Right renal cortex interstitium (tissue), 3 donors: Measurements from ENCODE around the gene PSD4. TPM values are rescaled to one million over a fixed set of nuclear protein-coding genes. Genes with fewer than 3 reads are reported as not detected.

Experiments
- DNase-seq, 3 donors: peaks; one replicate each; pipeline ENCODE4 v3.0.0-alpha.2; 2013; ENCODE audit warnings: low read depth in 3 of 3, low spot score in 2 of 3
- polyA plus RNA-seq, 3 donors: library from polyadenylated mRNA; unstranded; fragments of 120-200 nt; gene quantifications; one replicate each; pipeline ENCODE4 v1.2.1, GENCODE V29; 2013; ENCODE audit not compliant: insufficient read length in 3 of 3

PSD4 gene
- polyA plus RNA-seq, 3 donors: 8.2 to 10.9 (median 9.7) TPM

DNA sequence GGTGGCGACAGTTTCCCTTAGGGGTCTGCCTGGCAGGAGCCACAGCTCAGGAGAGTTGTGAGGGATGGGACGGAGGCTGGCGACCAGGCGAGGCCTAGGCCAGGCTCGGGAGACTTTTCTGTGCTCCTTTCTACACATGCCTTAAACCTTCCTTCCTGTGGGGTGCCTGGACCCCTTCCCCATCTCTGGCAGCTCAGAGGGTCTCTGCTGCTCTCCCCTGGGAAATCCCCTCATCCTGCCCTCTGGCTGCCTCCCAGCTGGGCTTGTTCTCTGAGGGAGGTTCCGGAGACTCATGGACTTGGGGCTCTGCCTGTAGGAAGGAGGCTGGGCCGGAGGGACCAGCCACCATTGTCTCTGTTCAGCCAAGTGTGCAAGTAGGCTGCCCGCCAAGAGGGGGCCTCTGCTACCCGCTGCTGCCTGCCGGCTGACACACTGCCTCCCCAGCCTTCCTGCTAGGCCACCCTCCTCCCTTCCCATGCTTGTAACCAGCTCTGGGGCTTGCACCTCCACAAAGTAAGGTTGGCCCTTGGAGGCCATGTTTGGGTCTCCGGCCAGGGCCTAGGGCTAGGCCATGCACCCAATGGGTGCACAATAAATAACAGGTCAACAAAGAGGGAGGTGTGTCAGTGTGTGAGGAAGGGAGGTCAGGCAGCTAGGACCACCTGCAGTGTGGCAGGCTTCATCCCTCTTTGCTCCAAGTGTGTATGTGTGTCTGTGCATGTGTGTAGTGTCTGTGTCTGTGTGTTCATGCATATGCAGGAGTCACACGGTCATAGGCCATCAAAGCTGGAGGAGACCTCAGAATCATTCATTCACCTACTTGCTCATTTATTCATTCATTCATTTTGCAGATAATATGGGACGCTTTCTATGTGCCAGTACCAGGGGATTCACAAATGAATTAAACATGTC, 28.8 kb downstream of the PSD4 start:
- DNase-seq: no peak

DNA sequence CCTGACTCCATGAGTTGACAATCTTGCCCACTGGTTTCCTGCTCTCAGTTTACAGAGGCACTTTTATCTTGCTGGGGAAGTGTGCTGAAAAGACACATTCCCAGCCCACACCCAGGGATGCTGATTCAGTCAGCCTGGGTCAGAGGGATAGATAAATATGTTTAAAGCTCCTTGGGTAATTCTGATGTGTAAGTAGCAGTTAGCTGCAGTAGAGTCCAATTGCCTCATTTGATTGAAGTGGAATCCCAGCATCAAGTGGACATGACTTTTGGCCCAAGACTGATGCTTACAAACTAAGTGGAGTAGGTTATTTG, 29.4 kb downstream of the PSD4 start:
- no peak for DNase-seq

DNA sequence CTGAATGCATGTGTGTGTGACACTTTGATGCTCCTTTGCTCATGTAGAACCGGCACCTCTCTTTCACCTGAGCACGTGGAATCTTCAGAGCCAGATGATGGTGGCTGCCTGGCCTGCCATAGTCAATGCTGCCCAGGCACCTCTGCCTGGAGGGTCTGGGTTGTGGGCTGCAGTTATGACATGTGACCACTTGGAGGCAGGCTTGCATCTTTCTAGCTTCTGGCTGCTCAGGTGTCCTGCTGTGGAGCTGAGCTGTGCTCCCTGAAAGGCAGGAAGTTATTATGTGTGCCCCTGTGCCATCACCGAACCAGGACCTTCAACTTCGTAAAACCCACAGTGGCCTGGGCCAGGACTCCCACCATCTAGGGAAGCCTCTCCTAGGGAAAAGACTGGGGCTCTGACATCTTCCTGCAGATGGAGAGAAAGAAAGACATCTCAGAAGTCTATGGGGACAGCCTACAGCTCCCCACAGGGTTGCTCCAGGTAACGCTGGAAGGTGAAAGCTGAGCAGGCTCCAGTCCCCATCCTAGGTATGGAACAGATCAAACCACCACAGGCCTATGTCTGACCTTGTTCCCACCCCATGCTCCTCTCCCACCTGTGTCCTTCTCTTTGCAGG, 30.2 kb downstream of the PSD4 start:
- no peak for DNase-seq

DNA sequence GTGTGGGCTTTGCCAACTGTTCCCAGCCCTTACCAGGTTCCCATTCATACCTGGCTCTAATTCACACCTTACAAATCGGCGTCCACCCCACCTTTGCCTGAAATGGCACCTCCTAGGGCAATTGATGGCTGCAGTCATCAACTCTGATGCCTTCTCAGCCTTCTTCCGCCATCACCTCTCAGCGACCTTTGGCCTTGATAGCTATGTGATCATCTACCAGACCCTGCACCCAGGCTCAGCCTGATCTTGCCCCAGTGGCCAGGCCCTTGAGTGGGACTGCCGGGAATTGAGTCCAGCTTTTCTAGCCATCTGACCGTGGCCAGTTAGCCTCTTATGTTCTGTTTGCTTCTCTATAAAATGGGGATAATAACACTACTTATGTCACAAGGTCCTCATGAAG, 32.5 kb downstream of the PSD4 start:
- DNase-seq: no peak

DNA sequence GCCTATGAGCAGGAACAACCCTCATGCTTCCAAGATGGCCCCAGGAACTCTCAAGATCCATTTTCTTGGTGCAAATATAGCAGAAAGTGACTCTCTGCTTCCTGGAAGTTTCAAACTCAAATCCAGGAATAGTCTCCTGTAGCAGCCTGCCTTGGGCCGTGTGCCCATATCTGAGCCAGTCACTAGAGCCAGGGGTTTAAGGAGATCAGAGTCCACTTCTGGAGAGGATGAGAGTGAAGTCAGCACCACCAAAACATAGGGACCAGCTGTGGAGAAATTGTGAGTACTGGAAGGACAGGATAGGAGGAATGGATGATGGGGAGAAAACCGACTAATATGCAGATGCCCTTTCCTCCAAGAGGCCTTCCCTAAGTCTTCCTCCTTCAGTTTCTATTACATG, 33.2 kb downstream of the PSD4 start:
- no peak for DNase-seq

DNA sequence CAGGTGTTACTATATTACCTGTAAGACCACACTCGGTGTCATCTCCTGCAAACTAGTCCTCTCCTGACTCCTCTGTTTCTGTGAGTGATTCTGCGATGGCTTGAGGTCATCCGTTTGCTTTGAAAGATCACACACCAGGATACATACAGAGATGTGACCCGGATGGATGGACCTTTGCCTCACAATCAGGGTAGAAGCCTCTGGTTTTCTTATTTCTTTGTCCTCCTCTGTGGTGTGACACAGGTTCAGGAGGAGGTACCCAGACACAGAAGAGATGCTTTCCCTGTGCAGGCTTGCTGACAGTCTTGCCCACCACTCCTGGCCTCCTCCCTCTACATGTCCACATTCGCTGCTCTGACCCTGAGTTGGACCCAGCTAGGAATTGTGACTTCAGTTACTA, 34.6 kb downstream of the PSD4 start:
- DNase-seq: no peak

DNA sequence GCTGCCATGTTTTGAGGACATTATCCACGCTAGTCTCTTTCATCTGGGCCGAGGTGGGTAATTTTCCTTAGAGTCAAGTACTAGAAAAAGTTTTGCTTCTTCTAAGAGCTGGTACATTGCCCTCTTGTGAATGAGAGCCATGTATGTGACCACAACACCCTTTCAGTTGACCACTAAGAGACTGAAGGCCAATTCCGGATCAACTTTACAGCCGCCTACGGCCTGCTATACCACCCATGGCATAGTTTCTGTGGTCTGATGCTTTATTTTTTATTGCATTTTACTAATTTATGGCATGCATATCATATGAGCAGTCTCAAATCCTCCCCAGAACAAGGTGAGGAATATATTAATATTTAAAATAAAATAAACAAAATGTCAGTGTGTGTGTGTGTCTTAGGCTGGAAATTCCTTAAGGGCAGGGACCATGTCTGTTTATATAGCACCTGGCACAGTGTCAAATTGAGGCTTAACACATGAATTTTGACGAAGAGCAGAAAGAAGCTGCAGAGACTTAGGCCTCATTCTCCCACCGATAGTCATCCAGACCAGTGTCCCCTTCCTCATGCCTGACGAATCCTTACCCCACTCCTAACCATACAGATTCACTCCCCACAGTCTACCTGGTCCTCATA, 35.4 kb downstream of the PSD4 start:
- no peak for DNase-seq

DNA sequence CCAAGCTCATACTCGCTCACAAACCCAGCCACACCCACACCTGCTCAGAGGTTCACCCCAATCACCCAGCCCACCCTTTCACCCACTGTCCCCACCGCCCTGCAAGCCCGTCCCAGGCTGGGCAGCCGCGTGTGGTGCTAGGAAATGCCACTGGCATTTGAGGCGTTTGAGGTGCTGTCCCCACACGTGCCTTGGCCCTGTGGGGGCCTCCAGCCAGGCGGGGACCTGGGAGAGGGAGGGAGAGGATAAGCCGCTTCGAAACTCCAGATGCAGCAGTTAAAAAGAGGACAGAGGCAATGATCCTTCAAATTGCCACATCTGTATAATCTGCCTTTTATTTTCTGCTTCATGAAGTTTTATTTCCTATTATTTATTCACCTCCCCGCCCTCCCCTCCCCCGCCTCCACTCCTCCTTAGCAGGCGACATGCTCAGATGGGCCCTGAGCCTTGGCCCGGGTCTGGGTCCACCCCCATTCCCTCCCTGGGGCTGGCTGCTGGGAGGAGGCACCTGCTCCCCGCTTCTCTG, 35.9 kb downstream of the PSD4 start:
- no peak for DNase-seq

DNA sequence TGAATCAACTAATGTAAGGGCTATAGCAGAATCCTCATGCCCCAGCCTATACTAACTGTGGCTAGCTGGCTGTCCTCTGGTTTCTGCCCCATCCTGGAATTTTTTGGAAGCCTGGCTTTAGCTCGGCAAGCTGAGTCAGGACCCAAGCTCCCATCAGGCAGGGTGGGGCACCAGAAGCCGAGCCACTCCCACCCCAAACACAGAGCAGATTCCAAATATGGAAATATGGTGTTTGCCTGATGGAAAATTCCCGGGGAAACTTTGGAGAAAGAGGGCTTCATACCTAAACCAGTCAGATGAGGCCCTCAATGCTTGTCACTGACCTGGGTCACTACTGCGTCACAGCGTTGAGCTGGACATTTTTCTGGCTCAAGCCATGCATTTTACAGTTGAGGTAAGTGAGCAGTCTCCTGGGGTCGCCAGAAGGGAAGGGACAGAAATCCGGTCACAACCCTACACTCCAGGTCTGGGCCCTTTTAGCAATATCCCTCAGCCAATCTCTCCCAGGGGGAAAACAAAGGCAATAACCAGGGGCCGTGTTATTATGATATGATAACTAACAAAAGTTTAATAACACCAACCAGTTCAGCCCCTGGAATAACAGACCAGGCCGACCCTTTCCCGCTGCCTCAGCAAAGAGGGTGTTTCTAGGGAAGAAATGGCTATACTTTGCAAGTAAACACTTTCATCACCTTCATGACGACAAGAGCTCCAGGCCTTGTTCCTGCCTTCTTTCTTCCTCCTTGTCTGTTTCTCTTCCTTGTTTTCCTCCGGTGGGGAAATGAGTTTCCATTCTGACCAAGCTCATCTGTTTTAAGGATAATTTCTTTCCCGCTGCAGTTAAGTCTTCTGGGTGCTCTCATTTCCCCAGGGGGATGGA, 37.7 kb downstream of the PSD4 start:
- DNase-seq: no peak

DNA sequence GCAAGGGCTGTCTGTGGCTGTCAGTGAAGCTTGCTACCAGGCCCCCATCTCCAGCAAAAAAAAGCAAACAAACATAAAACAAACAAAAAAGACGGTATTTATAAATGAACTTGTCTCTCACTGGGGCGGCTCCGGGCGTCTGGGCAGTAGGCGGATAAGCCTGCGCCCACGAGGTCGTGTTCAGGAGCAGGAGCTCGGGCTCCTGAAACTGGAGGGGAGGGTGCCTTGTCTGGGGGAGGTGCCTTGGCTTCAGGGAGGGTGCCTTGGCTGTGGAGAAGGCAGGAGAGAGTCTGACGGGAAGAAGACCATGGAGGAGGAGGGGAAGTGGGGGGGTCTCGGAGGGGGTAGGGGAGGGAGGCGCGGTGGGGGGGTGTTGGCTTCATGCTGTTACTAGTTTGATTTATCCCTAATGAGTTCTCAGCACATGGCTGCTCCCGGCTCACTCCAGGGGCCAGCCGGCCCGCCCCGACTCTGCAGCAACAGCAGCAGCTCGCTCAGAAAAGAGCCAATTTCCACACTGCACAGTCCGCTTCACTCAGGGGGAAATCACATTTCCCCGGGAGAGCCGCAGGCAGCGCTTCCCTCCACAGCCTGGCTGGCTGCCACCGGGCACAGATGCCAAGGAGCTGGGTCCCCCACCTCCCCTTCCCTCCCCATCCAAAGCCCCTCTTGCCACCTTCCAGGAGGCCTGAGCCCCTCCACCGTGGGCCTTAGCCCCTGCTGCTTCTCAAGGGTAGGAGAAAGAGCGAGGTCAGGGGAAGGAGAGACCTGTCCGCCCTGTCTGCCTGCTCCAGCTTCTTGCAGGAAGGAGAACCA, 38.7 kb downstream of the PSD4 start:
- no peak for DNase-seq

DNA sequence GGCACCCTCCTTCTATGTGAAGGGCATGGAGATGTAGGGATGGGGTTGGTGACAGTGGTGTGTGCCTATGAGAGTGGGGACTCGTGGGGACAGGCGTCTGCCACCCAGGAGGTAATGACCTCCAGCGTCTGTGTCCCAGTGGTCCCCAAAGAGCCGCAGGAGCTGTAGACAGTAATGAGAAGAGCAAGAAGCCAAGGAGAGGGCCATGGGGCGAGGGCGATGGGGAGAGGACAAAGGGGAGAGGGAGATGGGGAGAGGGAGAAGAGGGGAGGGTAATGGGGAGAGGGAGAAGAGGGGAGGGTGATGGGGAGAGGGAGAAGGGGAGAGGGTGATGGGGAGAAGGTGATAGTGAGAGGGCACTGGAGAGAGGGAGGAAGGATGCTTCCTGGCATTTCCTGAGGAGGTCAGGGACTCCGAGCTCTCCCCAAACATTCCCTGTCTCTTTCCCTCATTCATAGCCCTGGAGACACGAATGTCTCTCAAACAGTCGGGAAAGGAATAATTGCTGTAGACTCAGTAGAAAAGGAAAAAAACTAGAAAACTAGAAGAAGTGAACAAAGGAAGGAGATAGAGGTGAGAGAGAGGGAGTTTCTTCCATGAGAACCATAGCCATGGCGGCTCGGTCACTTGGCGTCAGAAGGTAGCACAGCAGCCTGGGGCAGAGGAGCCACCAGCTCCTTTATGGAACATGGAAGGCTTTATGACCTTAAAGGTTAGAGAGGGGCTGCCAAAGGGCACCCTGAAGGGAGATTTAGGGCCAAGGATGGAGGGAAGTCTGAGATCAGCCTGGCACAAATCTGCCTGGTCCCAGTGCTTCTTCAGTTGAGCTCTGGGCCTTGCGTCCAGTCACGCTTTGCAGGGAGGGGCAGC, 39.5 kb downstream of the PSD4 start:
- DNase-seq: no peak

DNA sequence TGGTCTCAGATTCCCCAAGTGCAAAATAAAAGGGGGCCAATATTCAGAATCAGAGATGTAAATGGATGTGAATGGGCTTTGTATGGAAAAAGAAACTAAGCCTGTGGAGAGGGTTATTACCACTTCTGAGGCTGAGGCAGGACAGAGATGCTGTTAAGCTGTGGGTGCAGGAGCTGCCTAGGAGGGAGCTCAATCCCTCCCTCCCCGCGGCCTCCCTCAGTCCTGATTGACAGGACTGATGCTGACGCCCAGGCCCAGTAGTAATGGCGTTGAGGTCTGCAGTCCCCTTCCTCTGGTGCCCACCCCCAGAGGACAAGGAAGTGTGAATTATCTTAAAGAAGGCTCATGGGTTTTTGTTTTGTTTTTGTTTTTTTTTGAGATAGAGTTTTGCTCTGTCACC, 40.4 kb downstream of the PSD4 start:
- no peak for DNase-seq

DNA sequence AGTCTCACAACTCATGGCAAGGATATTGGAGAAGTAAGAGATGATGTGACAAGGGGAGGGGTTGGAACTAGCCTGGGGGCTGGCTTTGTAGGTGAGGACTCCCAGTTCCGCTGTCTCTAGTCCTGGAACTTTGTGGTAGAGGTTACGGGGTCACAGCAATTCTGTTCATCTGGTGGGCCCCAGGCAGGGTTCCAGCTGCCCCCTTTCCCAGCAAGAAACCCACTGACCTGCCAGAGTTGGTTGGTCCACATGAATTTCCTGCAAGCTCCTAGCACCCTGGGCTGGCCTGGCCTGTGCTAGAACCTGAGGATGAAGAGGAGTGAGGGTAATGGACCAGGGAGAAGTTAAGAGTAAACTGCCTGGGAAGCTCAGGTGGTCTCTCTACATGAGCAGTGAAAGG, 41.3 kb downstream of the PSD4 start:
- DNase-seq: no peak

DNA sequence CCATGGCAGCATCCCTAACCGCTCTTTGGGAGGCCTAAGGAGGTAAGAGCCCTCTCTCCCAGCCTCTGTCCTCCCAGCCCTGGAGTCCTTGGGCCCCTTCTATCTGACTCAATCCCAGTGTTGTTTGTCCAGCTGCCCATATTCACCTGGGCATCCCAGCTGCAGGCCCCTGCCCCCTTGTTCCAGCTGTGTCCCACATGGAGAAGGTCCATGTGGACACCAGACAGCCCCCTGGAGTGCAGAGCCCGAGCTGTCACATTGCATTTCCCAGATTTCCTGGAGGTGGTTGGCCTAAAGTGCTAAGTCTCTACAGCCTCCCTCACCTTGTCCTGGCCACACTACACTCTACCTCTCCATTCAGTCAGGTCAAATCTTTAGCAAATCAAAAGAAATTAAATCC, 42.5 kb downstream of the PSD4 start:
- DNase-seq: no peak

DNA sequence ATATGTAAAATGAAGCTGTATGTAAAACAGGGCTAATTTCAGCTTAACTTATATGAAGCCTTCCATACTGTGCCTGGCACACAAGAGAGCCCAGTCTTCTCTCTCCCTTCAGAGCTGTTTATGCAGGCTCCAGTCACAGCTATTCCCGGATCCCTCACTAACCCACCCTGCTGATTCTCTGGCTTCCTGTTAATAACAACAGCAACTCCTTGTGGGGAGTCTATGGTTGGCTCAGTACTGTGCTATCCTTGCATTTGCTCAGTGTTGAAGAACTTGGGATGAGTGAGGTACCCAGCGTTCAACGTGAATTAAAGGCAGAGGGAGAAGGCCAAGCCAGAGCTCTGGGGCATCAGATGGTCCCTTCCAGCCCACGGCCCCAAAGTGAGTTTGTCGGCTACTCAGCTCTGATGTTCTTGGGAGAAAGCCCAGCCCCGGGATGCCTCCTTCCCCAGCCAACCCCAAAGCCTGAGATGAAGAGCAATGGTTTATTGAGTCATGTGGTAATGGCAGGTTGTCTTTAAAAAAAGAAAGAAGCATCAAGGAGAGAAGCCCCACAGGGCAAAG, 43.2 kb downstream of the PSD4 start:
- no peak for DNase-seq

DNA sequence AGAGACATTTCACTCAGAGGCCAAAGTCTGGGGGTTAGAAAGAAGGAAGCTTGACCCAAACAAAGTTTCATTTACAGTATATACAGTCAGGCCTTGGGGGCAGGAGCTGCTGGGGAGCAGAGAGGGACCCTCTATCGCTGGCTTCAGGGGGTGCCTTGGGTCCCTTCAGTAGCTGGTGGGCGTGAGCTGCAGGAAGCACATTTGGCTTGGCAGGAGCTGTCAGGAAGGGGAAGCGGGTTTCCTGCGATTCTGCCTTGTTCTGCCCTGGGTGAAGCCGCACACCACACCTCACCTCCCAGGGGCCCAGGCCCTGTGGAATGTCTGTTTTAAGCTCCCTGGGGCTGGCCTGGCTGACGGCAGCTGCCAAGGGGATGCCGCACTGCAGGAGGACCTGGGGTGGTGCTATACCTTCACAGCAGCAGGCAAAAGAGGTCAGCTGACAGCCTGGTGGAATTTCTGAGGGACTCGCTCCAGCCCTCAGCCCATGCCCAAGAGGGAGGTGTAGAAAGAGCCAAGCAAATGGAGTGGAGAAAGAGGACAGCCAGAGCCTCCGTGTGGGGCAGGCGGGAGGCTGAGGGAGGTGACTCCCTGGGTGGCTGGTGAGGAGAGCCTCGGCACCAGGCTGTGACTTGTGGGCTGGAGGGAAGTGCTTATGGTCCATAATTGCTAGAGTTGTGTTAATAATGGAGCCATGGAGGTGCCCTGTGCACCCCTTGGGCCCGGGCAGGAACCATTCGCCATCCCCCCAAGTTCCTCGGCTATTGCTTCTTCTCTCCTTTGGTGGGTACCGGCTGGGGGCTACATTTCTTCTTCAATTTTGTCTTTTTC, 43.9 kb downstream of the PSD4 start:
- no peak for DNase-seq

DNA sequence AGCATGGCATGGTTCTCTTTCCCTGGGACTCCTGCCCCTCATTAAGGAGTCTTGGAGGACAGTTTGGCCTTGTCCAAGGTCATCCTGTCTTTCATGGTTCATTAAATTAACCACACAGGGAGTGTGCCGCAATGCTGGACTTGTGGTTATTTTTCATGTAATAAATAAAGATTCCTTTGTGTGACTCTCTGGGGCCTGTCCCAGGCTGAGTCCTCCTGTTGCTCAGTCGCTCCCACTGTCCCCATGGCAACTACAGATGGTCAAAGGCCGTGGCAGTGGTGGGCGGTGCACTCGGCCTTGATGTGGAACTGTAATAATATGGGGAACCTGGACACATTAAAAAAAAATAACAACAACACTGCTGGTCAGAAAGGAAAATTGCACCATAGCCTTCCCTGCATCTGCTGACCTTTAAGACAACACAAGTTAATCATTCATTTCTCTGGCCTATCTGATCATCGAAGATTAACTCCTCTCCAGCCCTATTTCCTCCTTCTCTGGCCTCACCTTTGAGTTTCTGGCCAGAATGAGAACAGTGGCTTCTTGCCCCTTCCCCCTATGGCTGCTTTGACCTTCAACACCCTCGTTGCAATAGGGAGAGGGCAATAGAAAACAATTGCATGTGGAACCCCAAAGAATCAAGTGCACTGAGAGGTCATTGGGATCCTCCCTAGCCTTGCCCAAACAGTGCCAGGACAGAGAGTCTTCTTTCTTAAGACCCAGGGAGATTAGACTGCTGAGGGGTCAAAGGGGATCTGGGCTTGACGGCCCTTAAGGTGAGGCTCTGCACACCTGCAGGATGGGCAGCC, 44.7 kb downstream of the PSD4 start:
- DNase-seq: no peak
